ENCODE data around the gene VHLL.

DNA sequence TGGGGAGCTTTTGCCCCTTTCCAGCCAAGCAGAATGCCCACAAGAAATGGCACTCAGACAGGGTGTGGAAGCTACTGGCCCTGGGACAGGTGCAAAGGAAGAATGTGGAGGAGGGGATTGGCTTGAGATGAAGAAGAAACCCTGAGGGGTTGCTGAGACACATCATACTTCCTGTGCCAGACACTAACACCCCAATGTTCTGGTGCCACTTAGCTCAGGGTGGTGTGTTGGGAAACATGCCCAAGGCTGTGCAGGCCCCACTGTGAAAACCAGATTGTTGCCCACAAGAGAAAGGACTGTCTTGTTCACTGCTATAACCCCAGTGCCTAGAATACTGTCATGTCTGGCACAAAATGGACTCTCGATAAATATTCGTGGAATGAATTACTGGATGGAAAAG, 41.4 kb downstream of the VHLL start:
- TF ChIP-seq EZH2 (IDR thresholded peaks at IDR 0.05; ENCODE audit: borderline replicate concordance) (no peak), EZH2phosphoT487 (IDR thresholded peaks at IDR 0.05; ENCODE audit: low read depth, severe bottlenecking, unreplicated experiment) (no peak)
- TF ChIP-seq, protein P1, sequence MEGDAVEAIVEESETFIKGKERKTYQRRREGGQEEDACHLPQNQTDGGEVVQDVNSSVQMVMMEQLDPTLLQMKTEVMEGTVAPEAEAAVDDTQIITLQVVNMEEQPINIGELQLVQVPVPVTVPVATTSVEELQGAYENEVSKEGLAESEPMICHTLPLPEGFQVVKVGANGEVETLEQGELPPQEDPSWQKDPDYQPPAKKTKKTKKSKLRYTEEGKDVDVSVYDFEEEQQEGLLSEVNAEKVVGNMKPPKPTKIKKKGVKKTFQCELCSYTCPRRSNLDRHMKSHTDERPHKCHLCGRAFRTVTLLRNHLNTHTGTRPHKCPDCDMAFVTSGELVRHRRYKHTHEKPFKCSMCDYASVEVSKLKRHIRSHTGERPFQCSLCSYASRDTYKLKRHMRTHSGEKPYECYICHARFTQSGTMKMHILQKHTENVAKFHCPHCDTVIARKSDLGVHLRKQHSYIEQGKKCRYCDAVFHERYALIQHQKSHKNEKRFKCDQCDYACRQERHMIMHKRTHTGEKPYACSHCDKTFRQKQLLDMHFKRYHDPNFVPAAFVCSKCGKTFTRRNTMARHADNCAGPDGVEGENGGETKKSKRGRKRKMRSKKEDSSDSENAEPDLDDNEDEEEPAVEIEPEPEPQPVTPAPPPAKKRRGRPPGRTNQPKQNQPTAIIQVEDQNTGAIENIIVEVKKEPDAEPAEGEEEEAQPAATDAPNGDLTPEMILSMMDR (IDR thresholded peaks at IDR 0.05; ENCODE audit: poor library complexity) = no peak
